Astrocyte (in vitro differentiated cells and primary cell): Measurements from ENCODE around the gene HEXIM1.

Experiments used
- EZH2 ChIP-seq: IDR thresholded peaks from 2 replicates; pipeline ENCODE4 v1.6.1; 2012; ENCODE audit warnings: mild to moderate bottlenecking, low read length, inconsistent platforms; ENCODE audit not compliant: insufficient read depth
- TF ChIP-seq, protein P1 (sequence below): IDR thresholded peaks from 2 replicates; pipeline ENCODE4 v1.5.1; 2011; ENCODE audit warnings: low read depth, mild to moderate bottlenecking, inconsistent platforms, low read length, moderate library complexity; ENCODE audit not compliant: insufficient read depth

DNA sequence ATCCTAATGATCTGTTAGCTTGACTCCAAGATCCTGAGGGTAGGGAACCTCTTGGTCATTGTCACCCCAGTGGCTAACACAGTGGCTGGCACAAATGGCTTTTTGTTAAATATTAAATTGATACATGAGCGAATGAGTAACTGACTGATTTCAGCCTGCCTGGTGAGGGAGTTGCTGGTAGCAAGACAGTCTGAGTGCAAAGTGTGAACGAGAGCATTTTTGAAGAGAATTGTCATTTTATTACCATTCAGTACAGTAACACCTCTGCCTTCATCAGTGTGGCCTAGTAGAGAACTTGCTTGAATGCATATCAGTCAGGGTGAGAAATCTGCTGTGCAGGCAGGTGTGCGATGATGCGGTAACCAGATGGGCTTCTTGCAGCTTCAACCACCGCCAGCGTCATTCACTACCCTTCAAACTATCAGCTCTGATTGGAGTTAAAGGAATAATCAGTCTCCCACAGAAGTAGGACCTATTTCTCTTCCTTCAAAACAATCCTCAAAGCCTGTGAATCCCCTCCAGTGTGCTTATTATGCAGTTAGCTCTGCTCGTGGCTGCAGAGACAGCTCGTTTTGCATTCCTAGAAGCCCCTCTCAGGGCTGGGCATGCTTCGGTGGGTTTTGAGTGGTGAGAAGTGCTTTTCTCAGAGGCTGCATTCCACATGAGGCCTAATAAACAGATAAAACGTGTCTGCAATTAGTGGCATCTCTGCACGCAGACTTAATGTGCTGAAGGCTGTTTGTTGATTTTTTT lies 42.4 kb downstream of the HEXIM1 start:
- TF ChIP-seq, protein P1, sequence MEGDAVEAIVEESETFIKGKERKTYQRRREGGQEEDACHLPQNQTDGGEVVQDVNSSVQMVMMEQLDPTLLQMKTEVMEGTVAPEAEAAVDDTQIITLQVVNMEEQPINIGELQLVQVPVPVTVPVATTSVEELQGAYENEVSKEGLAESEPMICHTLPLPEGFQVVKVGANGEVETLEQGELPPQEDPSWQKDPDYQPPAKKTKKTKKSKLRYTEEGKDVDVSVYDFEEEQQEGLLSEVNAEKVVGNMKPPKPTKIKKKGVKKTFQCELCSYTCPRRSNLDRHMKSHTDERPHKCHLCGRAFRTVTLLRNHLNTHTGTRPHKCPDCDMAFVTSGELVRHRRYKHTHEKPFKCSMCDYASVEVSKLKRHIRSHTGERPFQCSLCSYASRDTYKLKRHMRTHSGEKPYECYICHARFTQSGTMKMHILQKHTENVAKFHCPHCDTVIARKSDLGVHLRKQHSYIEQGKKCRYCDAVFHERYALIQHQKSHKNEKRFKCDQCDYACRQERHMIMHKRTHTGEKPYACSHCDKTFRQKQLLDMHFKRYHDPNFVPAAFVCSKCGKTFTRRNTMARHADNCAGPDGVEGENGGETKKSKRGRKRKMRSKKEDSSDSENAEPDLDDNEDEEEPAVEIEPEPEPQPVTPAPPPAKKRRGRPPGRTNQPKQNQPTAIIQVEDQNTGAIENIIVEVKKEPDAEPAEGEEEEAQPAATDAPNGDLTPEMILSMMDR = no peak
- TF ChIP-seq EZH2 = no peak
